Activated CD8-positive, alpha-beta memory T cell treated with anti-CD3 and anti-CD28 coated beads, Interleukin-2, amount 50 U/mL, for 4 hours (primary cell): ENCODE measurements around the gene NFYA.

ENCODE experiments used
- DNase-seq: peaks from one replicate; pipeline ENCODE4 v3.0.0-alpha.2; 2020

Gene NFYA

GRCh38 chr6:41047306-41047705 is 25.5 kb upstream of the NFYA start:
- no peak for DNase-seq

- no peak for DNase-seq
These were observed 24.7 kb upstream of the NFYA start for GRCh38 chr6:41047745-41048732.

- no peak for DNase-seq
These were observed 23.3 kb upstream of the NFYA start for GRCh38 chr6:41049521-41049920.

GRCh38 chr6:41049955-41050354 is 22.8 kb upstream of the NFYA start:
- no peak for DNase-seq

- no peak for DNase-seq
These were observed 22.2 kb upstream of the NFYA start for GRCh38 chr6:41050536-41050935.

GRCh38 chr6:41051873-41052272 is 20.9 kb upstream of the NFYA start:
- DNase-seq: no peak

- DNase-seq: no peak
These were observed 19.7 kb upstream of the NFYA start, which contains the start of gene APOBEC2 for GRCh38 chr6:41053041-41053440. Gene APOBEC2, plus strand, starts transcription at chr6:41053202. Its CDS starts 146 bp downstream, at chr6:41053348.

- no peak for DNase-seq
These were observed 18.3 kb upstream of the NFYA start for GRCh38 chr6:41054511-41054910.

GRCh38 chr6:41055149-41055548 is 17.6 kb upstream of the NFYA start:
- no peak for DNase-seq

GRCh38 chr6:41056768-41057490 is 15.8 kb upstream of the NFYA start:
- DNase-seq: no peak

- DNase-seq: no peak
These were observed 14.0 kb upstream of the NFYA start for GRCh38 chr6:41058783-41059181.

- no peak for DNase-seq
These were observed 13.2 kb upstream of the NFYA start for GRCh38 chr6:41059556-41059955.

- DNase-seq: no peak
These were observed 11.5 kb upstream of the NFYA start for GRCh38 chr6:41061196-41061726.

GRCh38 chr6:41062056-41062455 is 10.7 kb upstream of the NFYA start:
- no peak for DNase-seq

GRCh38 chr6:41063884-41064285 is 8.9 kb upstream of the NFYA start:
- DNase-seq: no peak

GRCh38 chr6:41064841-41065240 is 7.9 kb upstream of the NFYA start:
- no peak for DNase-seq

- no peak for DNase-seq
These were observed 7.2 kb upstream of the NFYA start for GRCh38 chr6:41065550-41066026.

GRCh38 chr6:41066867-41067304 is 5.9 kb upstream of the NFYA start:
- DNase-seq: peak; percentile 70

- DNase-seq: peak; percentile 61
These were observed 1.3 kb upstream of the NFYA start for GRCh38 chr6:41071501-41071922.

GRCh38 chr6:41071923-41072835 is 595 bp upstream of the NFYA start, which contains the start of gene OARD1:
Gene OARD1, minus strand, starts transcription at chr6:41072356. Its CDS starts 722 bp downstream, at chr6:41071634.
- DNase-seq: peak; percentile 99

- DNase-seq: peak; percentile 80
These were observed 611 bp downstream of the NFYA start for GRCh38 chr6:41073203-41073967.
